Measurements from ENCODE around the gene BCDIN3D.

BCDIN3D gene

DNA sequence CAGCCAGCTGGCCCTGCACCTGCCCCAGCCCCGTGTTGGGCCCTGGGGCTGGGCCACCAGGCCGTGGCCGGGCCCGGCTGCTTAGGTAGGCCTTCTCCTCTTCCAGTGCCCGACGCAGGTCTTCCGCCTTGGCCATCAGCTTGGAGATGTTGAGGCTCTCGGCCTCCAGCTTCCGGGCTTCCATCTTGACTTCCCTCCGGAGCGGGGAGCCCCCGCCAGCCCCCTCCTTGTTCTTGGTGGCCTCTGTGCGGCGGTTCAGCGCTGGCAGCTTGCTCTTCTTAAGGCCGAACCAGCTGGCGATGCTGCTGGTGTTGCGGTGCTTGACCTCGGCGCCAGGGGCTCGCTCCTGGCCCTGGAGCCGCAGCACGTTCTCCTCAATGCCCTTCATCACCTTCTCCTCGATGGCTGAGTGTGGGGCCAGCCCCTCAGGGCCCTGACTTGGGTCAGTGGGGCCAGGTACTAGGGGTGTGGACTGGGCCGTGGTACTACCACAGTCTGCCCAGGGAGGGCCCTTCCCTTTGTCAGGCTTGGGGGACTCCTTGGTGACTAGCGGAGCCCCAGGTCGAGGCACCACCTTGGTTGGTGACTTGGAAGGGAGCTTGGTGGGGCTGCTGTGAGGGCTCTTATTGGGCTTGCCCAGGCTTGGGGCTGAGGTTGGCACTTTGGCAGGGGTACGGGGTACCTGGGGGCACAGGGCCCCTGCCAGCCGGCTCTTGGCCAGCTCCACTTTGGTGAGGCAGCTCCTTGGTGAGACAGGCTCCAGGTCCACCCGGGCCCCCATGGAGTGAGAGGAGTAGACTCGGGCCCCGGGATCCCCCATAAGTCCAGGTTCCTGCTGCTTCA is 47.9 kb downstream of the BCDIN3D start:
- no peak for DNase-seq

DNA sequence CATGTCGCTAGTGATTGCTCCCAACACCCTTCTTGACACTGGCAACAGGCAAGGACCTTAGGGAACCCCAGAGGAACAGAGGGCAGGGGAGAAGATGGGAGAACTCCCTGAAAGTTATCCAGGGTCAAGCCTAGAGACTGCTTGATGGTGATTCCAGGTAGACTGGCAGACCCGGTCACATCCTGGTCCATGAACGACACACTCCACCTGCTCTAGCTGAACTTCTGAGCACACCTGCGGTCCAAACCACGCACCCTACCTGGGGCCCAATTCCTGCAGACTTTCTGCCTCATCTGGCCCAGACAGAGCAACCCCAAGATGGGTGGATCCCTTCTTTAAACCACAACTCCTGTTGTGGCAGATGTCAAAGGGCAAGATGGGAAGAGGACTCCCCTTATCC is 48.9 kb downstream of the BCDIN3D start:
- DNase-seq = no peak

DNA sequence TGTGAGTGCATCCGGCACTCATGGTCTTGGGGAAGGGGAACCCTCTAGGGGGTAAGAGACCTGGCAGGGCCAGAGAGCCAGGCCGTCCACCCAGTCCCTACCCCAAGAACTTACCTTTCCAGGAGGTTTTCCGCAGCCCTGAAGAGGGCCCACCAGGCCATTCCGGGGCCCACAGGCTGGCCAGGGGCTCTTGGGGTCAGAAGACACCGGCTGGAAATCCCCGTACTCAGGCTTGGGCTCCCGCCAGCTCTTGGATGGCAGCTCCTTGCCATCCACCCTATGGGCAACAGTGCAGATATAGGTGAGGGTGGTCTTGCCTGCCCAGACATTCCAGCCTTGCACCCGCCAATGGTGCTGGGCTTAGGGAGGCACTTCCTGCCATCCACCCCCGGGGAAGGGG is 49.3 kb downstream of the BCDIN3D start:
- no peak for DNase-seq

DNA sequence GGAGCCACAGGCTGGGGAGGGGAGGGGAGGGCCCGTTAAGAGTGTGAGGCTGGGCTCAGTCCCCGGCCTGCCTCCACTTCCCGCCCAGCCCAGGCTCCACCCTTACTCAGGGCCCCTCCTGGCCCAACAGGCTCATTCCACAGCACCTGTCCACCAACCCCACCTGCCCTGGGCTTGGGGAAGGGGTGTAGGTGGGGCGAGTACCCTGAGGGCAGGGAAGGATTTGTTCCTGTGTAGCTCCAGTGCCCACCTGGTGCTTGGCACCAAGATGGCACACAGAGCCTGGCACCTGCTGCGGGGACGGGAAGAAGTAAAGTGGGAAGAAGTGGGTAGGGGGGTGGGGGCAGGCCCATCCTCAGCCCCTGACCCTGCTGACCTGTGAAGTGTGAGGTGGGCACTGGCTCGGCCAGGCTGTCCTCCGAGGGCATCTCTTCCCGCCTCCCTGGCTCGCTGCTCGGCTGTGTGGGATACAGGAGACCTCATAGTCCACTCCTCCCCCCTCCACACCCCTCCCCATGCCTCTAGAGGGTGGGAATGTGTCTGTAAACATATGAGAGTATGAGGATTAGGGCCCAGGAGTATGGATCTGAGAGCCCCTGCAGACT is 49.8 kb downstream of the BCDIN3D start:
- DNase-seq = no peak

DNA sequence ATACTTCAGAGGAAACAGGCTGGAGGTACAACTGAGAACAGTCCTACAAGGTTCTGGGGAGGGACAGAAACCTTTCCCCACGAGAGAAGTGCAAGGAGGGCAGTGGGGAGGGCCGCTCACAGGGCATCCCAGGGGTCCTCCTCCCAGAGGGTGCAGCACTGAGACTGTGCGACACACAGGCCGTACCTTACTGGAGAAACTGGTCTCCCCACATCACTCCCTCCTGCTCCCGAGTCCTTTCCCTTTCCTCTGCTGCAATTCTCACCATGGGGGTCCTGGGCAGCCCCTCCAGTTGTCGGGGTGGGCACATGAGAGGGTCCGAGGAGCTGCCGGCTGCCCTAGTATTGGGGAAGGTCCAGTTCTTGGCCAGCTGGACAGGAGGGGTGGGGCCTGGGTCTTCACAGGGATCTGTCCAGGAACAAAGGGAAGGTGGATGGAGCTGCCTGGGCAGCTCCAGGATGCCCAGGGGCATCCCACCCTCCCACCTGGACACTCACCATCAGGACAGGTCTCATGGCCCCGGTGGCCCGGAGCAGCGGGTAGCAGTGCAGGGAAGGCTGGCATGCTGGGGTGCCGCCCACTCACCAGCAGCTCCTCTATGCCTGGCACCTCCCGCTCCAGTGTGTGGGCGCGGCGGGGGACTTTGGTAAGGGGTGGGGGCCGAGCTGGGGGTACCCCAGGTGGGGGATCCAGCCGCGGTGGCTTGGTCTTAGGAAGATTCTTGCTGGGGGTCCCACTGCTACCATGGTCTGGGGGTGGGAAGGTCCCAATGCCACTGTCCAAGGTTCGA is 50.5 kb downstream of the BCDIN3D start:
- DNase-seq = no peak

DNA sequence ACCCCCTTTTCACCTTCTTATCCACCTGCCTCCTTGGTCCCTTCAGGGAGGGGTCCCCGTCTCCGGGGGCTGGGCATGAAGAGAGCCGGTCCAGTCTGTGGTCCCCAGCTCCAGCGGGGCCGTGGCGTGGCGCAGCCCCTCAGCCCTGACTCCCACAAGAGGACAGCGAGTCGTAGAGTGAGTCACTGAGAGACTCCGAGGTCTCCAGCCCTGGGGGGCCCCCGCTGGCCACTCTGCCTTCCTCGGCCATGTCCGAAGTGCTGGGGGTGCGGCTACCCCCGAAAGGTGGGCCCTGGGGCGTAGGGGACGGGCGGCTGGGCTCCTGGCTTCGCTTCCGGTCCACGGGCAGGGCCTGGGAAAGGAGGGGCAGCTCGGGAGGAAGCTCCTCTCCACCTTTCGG is 51.2 kb downstream of the BCDIN3D start:
- DNase-seq = no peak

DNA sequence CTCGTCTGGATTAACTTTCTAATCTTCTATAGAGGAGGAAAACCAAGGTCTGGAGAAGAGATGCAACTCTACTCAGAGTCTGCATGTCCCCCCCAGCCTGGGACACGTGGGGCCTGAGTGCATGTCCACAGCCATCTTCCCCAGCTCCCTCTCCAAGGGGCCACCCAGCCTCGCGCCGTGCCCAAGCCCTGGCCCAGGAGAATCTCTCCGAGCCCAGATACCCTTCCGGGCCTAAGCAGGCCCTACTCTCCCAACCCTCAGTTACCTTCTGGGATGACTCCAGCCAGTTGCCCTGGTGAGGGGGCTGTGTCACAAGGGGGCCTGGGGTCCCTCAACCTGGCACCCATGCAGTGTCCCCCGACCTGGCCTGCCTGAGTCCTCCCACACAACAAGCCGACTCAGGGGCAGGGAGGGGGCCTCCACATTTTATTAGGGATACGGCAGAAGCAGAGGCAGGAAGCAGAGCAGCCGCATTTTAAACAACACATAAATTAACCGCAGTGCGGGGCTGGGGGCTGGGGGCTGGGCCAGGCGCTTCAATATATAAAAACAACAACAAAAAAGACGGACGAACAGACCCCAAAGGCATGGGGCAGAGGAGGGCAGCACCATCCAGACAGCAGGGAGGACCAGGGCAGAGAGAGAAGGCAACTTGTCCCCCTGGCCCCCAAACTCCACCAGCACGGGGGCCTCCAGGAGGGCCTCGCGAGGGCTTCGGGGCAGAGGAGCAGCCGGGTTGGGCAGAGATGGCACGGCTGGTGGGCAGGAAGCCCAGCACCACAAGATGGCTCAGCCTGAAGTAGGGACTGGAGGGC is 52.0 kb downstream of the BCDIN3D start:
- no peak for DNase-seq

DNA sequence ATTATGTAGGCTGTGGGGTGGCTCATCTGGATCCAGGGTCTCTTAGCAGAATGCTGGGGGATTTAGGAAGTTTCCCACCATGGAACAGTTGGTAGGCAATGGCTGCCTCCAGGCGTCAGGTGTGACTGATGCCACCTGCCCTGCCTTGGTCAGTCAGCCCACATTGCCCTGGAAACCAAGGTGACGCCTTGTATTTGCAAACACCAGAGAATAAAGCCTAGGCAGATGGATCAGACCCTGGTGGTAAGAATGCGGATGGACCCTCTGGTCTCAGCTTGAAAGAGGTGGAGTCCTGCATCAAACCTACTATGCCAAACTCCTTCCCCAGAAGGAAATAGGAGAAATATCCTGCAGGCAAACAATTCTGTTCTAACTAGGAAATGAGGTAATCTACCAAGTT is 52.9 kb downstream of the BCDIN3D start:
- DNase-seq = no peak

DNA sequence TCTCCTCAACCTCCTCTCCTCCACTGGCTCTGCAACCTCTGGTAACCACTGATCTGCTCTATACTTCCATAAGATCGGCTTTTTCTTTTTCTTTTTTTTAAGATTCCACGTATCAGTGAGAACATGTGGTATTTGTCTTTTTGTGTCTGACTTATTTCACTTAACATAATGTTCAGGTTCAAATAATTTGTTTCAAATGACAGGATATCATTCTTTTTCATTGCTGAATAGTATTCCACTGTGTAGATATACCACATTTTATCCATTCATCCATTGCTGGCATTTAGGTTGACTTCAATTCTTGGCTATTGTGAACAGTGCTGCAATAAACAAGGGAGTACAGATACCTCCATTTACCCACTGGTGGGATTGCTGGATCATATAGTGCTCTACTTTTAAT is 55.2 kb downstream of the BCDIN3D start:
- DNase-seq = no peak

All from stimulated activated CD4-positive, alpha-beta T cell treated with anti-CD3 and anti-CD28 coated beads, Interleukin-4, amount 100 ng/mL, for 1 hour (primary cell).